Measurements from ENCODE around the gene MYL4.
A peak's percentile ranks its signal among the peaks of the same experiment; 100 is the strongest.
"Not testable (repeated sequence)": the region's sequence is repeated elsewhere in the genome, so short reads cannot be mapped to it uniquely, and the experiment has no call there.

Gene MYL4

GRCh38 chr17:47218896-47219430 lies 9.8 kb downstream of the MYL4 start:
- peak; percentile 41 for FAIRE-seq
- no peak for DNase-seq (ENCODE audit: extremely low spot score, insufficient read length, low read depth)

- DNase-seq (ENCODE audit: extremely low spot score, insufficient read length, low read depth), result no peak
- FAIRE-seq, result no peak
Observed at GRCh38 chr17:47219621-47220475, 10.7 kb downstream of the MYL4 start.

- DNase-seq (ENCODE audit: extremely low spot score, insufficient read length, low read depth) (no peak), FAIRE-seq (peak; percentile 60)
Observed at GRCh38 chr17:47220531-47220999, 11.4 kb downstream of the MYL4 start.

- DNase-seq (ENCODE audit: extremely low spot score, insufficient read length, low read depth), result no peak
- FAIRE-seq, result no peak
Observed at GRCh38 chr17:47221154-47221553, 12.0 kb downstream of the MYL4 start.

GRCh38 chr17:47222047-47222446 lies 12.9 kb downstream of the MYL4 start:
- no peak for FAIRE-seq
- no peak for DNase-seq (ENCODE audit: extremely low spot score, insufficient read length, low read depth)

GRCh38 chr17:47223007-47223406 lies 13.9 kb downstream of the MYL4 start:
- DNase-seq (ENCODE audit: extremely low spot score, insufficient read length, low read depth) (no peak), FAIRE-seq (no peak)

- no peak for DNase-seq (ENCODE audit: extremely low spot score, insufficient read length, low read depth)
- no peak for FAIRE-seq
Observed at GRCh38 chr17:47223460-47223859, 14.3 kb downstream of the MYL4 start.

- DNase-seq (ENCODE audit: extremely low spot score, insufficient read length, low read depth); FAIRE-seq: not testable (repeated sequence)
Observed at GRCh38 chr17:47224077-47224476, 14.9 kb downstream of the MYL4 start.

- FAIRE-seq, result no peak
- no peak for DNase-seq (ENCODE audit: extremely low spot score, insufficient read length, low read depth)
Observed at GRCh38 chr17:47224966-47225365, 15.8 kb downstream of the MYL4 start.

GRCh38 chr17:47225436-47225858 lies 16.3 kb downstream of the MYL4 start:
- FAIRE-seq (no peak), DNase-seq (ENCODE audit: extremely low spot score, insufficient read length, low read depth) (no peak)

GRCh38 chr17:47225911-47226688 lies 17.0 kb downstream of the MYL4 start:
- FAIRE-seq, result no peak
- DNase-seq (ENCODE audit: extremely low spot score, insufficient read length, low read depth), result no peak

- no peak for DNase-seq (ENCODE audit: extremely low spot score, insufficient read length, low read depth)
- no peak for FAIRE-seq
Observed at GRCh38 chr17:47227862-47228261, 18.7 kb downstream of the MYL4 start.

- FAIRE-seq (peak; percentile 90), DNase-seq (ENCODE audit: extremely low spot score, insufficient read length, low read depth) (peak; percentile 67)
Observed at GRCh38 chr17:47229535-47230443, 20.6 kb downstream of the MYL4 start.

GRCh38 chr17:47230864-47231263 lies 21.7 kb downstream of the MYL4 start:
- DNase-seq (ENCODE audit: extremely low spot score, insufficient read length, low read depth), result no peak
- no peak for FAIRE-seq

GRCh38 chr17:47231334-47231733 lies 22.2 kb downstream of the MYL4 start:
- DNase-seq (ENCODE audit: extremely low spot score, insufficient read length, low read depth) (no peak), FAIRE-seq (no peak)

- DNase-seq (ENCODE audit: extremely low spot score, insufficient read length, low read depth) (no peak), FAIRE-seq (no peak)
Observed at GRCh38 chr17:47231866-47232265, 22.7 kb downstream of the MYL4 start.

GRCh38 chr17:47232465-47232864 lies 23.3 kb downstream of the MYL4 start:
- FAIRE-seq, result no peak
- DNase-seq (ENCODE audit: extremely low spot score, insufficient read length, low read depth), result no peak

GRCh38 chr17:47235506-47235905 lies 26.4 kb downstream of the MYL4 start:
- FAIRE-seq (no peak), DNase-seq (ENCODE audit: extremely low spot score, insufficient read length, low read depth) (no peak)

GRCh38 chr17:47235923-47236322 lies 26.8 kb downstream of the MYL4 start:
- FAIRE-seq, result no peak
- DNase-seq (ENCODE audit: extremely low spot score, insufficient read length, low read depth), result no peak

GRCh38 chr17:47237841-47238240 lies 28.7 kb downstream of the MYL4 start:
- no peak for DNase-seq (ENCODE audit: extremely low spot score, insufficient read length, low read depth)
- no peak for FAIRE-seq

All from GM18507 (cell line).